Stomach smooth muscle (tissue), 2 donors: ENCODE measurements around the gene MGP.

Experiments
- H3K27ac ChIP-seq: one replicate; pipeline ENCODE4 v1.7.0; 2013; ENCODE audit warnings: mild to moderate bottlenecking, low read length, inconsistent platforms
- H3K27me3 ChIP-seq, 2 donors: one replicate each; pipeline ENCODE4 v1.7.0; 2013; ENCODE audit warnings: low read length in 2 of 2; ENCODE audit not compliant: insufficient read depth in 2 of 2, control insufficient read depth in 1 of 2
- H3K36me3 ChIP-seq, 2 donors: one replicate each; pipeline ENCODE4 v1.7.0; 2013; ENCODE audit warnings: low read length in 2 of 2; ENCODE audit not compliant: control insufficient read depth in 2 of 2, insufficient read depth in 2 of 2
- H3K4me1 ChIP-seq: one replicate; pipeline ENCODE4 v1.7.0; 2013; ENCODE audit warnings: low read length; ENCODE audit not compliant: control insufficient read depth, insufficient read depth
- H3K4me3 ChIP-seq, 2 donors: one replicate each; pipeline ENCODE4 v1.7.0; 2013; ENCODE audit warnings: low read length in 2 of 2
- H3K9ac ChIP-seq, 2 donors: one replicate each; pipeline ENCODE4 v1.7.0; 2013; ENCODE audit warnings: low read length in 2 of 2, mild to moderate bottlenecking in 1 of 2
- H3K9me3 ChIP-seq, 2 donors: one replicate each; pipeline ENCODE4 v1.7.0; 2013; ENCODE audit warnings: low read length in 2 of 2; ENCODE audit not compliant: control insufficient read depth in 2 of 2
- donor health status: healthy.
- donor health status: Pancreatic carcinoma.

The MGP gene

DNA sequence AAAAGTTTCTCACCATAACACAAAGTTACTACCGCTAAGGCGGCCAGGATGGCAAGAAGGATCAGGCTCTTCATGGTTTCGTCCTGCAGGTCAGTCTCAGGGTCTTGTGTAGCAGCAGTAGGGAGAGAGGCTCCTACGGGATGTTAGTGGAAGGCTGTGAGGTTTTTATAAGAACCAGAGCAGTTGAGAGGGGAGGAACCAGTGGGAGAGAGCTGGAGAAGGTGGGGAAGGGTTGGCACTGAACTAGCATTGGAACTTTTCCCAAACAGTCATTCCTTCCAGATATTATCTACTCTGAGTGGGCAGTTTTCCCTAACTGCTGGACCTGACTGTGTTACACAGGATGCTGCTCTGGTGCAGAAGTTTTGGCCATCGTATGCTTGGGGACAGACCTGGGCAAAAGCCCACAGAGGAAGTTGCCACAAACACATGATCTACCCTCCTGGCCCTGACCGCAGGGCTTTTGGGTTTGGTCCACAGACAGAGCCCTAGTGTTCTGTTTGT lies at the start of gene MGP:
Gene MGP, minus strand, starts transcription at position 137 of the 504 bp plus-strand sequence. Its CDS starts 63 bp downstream, at position 74.
- peaks cover 5% of the 10 kb centered on the region for H3K4me1 ChIP-seq
- peak within 1 kb of the TSS; percentile 50 to 81 for H3K9ac ChIP-seq
- no peaks in the 10 kb centered on the region for H3K9me3 ChIP-seq
- peak within 1 kb of the TSS; percentile 65 to 76 for H3K4me3 ChIP-seq
- H3K36me3 ChIP-seq, result no peaks in the 10 kb centered on the region
- H3K27ac ChIP-seq, result peak within 1 kb of the TSS; percentile 68
- H3K27me3 ChIP-seq, result no peaks in the 10 kb centered on the region

DNA sequence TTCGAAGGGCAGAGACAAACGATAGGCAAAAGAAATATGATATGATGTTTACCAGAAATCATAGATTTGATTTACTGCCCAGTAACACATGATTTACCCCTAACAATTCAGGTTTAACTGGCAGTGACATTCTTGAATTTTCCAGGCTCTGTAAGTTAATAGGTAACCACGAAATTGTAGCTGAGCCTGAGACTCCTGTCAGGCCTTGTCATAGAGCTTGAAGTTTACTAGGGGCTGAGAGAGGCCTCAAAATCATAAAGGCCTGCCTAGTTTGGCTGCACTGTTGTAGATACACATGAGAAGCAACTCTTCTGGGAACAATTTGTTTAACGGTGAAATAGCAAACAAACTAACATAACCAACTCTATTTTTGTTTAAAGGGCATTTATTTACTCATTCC lies 49.4 kb upstream of the MGP start:
- H3K9me3 ChIP-seq, result no peaks in the 10 kb centered on the region
- no peaks in the 10 kb centered on the region for H3K4me1 ChIP-seq
- no peak overlapping the region for H3K4me3 ChIP-seq
- H3K36me3 ChIP-seq, result no peaks in the 10 kb centered on the region
- no peak overlapping the region for H3K27ac ChIP-seq
- no peaks in the 10 kb centered on the region for H3K27me3 ChIP-seq
- H3K9ac ChIP-seq, result no peak overlapping the region

DNA sequence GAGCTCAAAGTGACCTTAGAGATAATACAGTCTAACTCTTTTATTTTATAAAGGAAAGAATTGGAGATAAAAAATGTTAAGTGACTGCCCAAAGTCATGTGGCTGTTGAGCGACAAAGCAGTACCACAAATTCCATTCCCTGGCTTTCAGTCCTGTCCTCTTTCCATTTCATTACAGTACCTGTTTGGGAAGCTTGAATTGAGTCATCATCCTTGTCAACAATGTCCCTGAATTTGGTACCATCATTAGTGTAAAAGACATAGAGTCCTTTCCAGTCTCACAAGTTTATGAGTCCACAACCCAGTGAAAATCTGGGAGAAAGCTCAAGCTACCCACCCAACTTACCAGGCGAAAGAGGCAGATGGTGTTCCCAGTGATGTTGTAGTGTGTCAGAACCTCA lies 48.9 kb upstream of the MGP start:
- no peak overlapping the region for H3K9ac ChIP-seq
- H3K36me3 ChIP-seq, result no peaks in the 10 kb centered on the region
- no peak overlapping the region for H3K4me3 ChIP-seq
- H3K4me1 ChIP-seq, result no peaks in the 10 kb centered on the region
- H3K27ac ChIP-seq, result no peak overlapping the region
- H3K27me3 ChIP-seq, result no peaks in the 10 kb centered on the region
- H3K9me3 ChIP-seq, result no peaks in the 10 kb centered on the region

DNA sequence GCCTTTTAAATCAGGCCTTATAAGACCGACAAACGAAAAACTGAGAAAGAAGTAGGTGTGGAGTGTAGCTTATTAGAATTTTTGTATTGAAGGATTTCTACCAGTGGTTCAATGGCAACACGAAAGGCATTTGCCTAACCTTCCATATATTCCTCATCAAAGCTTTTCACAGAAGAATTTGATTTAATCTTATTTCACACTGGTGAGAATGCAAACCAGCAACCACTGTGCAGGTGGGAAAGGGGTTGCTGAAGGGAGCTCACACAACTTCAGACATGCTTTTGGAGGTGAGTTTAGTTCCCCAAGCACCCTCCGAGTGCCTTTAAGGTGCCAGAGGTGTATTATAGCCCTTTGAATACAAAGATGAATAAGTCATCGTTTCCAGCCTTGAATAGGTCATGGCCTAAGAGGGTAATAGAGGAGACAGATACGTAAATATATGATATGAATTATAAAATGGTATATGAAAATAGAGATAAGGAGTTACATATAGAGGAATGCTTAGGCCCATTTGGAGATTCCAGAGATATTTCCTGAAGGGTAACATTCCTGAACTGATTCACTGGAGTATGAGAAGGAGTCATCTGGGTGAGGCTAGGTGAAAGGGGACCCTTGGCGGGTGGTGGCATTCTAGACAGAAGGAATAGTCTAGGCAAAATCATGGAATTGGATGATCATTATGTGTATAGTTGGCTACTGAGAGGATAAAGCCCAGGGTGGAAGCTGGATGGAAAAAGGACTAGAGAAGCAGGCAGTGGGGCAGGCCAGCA lies 46.3 kb upstream of the MGP start:
- no peaks in the 10 kb centered on the region for H3K9me3 ChIP-seq
- no peak overlapping the region for H3K4me3 ChIP-seq
- no peak overlapping the region for H3K9ac ChIP-seq
- no peaks in the 10 kb centered on the region for H3K36me3 ChIP-seq
- H3K4me1 ChIP-seq, result no peaks in the 10 kb centered on the region
- H3K27me3 ChIP-seq, result no peaks in the 10 kb centered on the region
- H3K27ac ChIP-seq, result no peak overlapping the region

DNA sequence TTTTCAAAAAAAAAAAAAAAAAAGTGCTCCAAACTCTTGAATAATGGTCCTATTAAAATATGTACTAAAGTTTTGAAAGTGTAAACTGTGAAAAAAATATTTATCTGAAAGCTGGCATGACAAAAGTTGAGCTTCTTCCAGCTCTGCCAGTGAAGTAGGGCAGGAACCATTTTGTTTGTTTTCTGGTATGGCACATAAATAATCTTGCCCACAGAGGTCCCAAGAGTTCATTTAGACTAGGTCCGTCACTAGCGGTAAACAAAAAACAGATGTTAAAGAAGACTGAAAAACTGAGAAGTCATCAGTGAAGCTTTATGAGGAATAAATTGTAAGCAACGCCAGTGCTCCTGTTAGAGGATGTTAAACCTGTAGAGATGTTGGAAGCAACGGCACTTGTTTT lies 45.7 kb upstream of the MGP start:
- no peak overlapping the region for H3K9ac ChIP-seq
- no peaks in the 10 kb centered on the region for H3K9me3 ChIP-seq
- no peak overlapping the region for H3K4me3 ChIP-seq
- H3K27ac ChIP-seq, result no peak overlapping the region
- no peaks in the 10 kb centered on the region for H3K27me3 ChIP-seq
- no peaks in the 10 kb centered on the region for H3K4me1 ChIP-seq
- H3K36me3 ChIP-seq, result no peaks in the 10 kb centered on the region

DNA sequence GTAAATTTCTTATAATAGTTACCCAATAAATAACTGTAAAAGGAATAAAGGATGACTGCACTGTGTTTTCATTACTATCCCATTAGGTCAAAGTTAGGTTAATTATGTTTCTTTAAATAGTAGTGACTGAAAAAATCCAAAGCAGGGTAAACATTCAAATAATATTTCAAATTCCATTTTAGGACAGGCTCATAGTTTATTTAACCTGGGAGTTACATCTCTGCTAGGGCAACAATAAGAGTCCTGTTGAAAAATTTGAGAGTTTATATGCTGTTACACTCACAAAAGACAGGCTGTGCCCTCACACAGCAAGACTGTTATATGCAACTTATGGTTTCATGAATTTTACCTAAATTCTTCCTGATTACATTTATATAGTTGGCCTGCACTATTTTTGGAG lies 44.6 kb upstream of the MGP start:
- Histone ChIP-seq H3K9me3 (no peaks in the 10 kb centered on the region), H3K27ac (no peak overlapping the region), H3K9ac (no peak overlapping the region), H3K4me1 (no peaks in the 10 kb centered on the region), H3K27me3 (no peaks in the 10 kb centered on the region), H3K36me3 (no peaks in the 10 kb centered on the region), H3K4me3 (no peak overlapping the region)

DNA sequence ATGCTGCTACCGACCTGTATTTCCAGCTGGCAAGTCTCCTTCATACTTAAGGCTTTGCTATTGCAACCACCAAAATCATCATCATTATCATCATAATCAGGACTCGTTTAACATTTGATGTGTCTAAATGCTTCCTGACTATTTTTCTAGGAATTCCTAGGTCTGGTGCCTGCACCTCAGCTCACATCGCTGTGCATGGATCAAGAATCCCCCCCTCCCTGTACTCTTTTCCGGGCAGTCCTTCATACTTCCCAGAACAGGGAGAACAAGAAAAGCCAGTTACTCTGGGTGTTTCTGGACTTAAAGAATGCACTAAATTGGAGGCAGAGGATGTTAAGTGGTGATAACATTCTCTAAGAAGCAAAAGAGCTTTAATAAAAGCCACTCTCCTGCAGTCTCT lies 43.3 kb upstream of the MGP start:
- H3K27ac ChIP-seq, result no peak overlapping the region
- no peaks in the 10 kb centered on the region for H3K4me1 ChIP-seq
- H3K27me3 ChIP-seq, result no peaks in the 10 kb centered on the region
- no peaks in the 10 kb centered on the region for H3K9me3 ChIP-seq
- no peak overlapping the region for H3K9ac ChIP-seq
- H3K36me3 ChIP-seq, result no peaks in the 10 kb centered on the region
- H3K4me3 ChIP-seq, result peak overlapping the region in 1 of 2 donors; percentile 23

DNA sequence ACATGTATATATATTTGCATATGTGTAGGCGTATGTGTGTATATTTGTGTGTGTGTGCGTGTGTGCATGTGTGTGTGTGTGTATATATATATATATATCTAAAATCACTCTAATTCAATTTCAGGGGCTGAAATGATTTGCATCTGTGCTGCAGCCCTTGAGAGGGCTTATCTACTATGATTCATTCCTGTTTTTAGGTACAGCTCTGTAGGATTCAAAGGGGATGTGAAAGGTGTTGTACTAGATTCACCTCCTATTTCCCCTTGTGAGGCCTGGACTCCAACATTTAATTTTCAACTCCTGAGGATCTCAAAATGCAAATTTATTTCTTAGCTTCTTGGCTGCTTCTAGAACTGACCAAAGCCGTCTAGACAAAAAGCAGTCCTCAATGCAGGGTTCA lies 41.6 kb upstream of the MGP start:
- no peak overlapping the region for H3K27ac ChIP-seq
- no peaks in the 10 kb centered on the region for H3K36me3 ChIP-seq
- no peaks in the 10 kb centered on the region for H3K27me3 ChIP-seq
- H3K9me3 ChIP-seq, result no peaks in the 10 kb centered on the region
- no peaks in the 10 kb centered on the region for H3K4me1 ChIP-seq
- H3K9ac ChIP-seq, result no peak overlapping the region
- no peak overlapping the region for H3K4me3 ChIP-seq

DNA sequence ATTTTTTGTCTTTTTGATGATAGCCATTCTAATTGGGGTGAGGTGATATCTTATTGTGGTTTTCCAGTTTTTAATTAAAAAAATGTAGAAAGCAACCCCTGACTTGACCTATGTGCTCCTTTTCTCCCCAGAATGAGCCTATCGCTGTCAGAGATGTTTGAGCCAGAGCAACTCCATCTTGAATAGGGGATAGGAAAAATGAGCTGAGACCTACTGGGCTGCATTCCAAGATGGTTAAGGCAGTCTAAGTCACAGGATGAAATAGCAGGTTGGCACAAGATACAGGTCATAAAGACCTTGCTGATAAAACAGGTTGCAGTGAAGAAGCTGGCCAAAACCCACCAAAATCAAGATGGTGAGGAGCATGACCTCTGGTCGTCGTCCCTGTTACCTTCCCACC lies 38.9 kb upstream of the MGP start:
- H3K4me3 ChIP-seq, result no peak overlapping the region
- H3K9me3 ChIP-seq, result no peaks in the 10 kb centered on the region
- H3K9ac ChIP-seq, result no peak overlapping the region
- no peaks in the 10 kb centered on the region for H3K36me3 ChIP-seq
- H3K27me3 ChIP-seq, result no peaks in the 10 kb centered on the region
- no peak overlapping the region for H3K27ac ChIP-seq
- no peaks in the 10 kb centered on the region for H3K4me1 ChIP-seq

DNA sequence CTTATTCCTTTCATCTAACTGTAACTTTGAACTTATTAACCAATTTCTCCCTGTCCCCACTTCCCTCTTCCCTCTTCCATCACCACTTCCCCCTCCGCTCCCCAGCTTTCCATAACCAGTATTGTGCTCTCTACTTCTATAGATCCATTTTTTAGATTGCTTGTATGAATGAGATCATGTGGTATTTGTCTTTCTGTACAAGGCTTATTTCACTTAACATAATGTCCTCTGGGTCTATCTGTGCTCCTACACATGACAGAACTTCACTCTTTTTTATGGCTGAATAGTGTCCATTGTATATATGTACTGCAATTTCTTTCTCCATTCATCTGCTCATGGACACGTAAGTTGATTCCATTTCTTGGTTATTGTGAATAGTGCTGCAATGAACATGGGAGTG lies 38.3 kb upstream of the MGP start:
- no peaks in the 10 kb centered on the region for H3K36me3 ChIP-seq
- H3K9me3 ChIP-seq, result no peaks in the 10 kb centered on the region
- H3K27me3 ChIP-seq, result no peaks in the 10 kb centered on the region
- no peak overlapping the region for H3K27ac ChIP-seq
- no peak overlapping the region for H3K4me3 ChIP-seq
- H3K9ac ChIP-seq, result no peak overlapping the region
- H3K4me1 ChIP-seq, result no peaks in the 10 kb centered on the region

DNA sequence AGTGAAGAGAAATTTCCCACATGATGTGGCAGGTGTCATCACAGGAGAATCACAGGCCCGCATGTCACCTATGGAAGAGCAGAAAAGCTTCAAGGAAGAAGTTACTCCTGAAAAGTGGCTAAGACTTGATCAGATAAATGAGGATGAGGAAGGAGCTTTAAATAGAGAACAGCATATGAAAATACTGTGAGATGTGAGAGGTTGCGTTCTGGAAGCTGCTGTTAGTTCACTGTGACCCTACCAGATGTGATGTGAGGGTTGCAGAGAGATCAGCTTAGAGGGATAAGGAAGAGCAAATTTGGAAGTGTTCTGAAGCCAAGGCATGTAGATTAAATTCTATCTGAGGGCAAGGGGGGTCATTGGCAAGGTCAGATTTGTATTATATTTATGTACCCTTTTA lies 35.6 kb upstream of the MGP start:
- H3K4me3 ChIP-seq, result no peak overlapping the region

More for the DNA sequence above, 35.6 kb upstream of the MGP start:
- H3K4me1 ChIP-seq, result no peaks in the 10 kb centered on the region
- no peaks in the 10 kb centered on the region for H3K36me3 ChIP-seq
- H3K9me3 ChIP-seq, result no peaks in the 10 kb centered on the region
- no peak overlapping the region for H3K27ac ChIP-seq
- H3K27me3 ChIP-seq, result no peaks in the 10 kb centered on the region
- no peak overlapping the region for H3K9ac ChIP-seq
